Stimulated activated CD8-positive, alpha-beta memory T cell treated with anti-CD3 and anti-CD28 coated beads, Interleukin-15, amount 100 ng/mL, for 24 hours (primary cell): Measurements from ENCODE around the gene CACNA2D2.

ENCODE experiments used
- DNase-seq: peaks from one replicate; pipeline ENCODE4 v3.0.0-alpha.2; 2020; ENCODE audit warnings: low read depth

The CACNA2D2 gene

GRCh38 chr3:50427217-50427616 lies 76.2 kb downstream of the CACNA2D2 start:
- no peak for DNase-seq

- DNase-seq, result no peak
Observed at GRCh38 chr3:50425911-50426310, 77.5 kb downstream of the CACNA2D2 start.

GRCh38 chr3:50423543-50423942 lies 79.9 kb downstream of the CACNA2D2 start:
- no peak for DNase-seq

DNA sequence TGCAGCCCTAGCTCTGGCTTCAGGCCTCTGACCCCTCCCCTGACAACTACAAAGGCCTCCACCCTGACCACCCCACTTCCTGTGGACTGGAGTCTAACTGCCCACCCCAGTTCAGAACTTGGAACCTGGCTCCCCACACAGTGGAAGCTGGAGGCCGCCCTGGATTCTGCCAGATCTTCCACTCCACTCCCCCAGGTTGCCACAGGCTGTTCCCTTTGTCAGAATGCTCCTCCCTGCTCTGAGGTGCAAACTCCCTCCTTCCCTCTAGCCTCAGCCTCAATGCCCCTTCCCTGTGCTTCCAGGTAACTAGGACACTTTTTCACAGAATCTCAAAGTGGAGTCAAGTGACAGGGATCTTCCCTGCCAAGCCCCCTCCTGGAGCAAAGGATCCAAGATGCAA lies 81.3 kb downstream of the CACNA2D2 start:
- no peak for DNase-seq

DNA sequence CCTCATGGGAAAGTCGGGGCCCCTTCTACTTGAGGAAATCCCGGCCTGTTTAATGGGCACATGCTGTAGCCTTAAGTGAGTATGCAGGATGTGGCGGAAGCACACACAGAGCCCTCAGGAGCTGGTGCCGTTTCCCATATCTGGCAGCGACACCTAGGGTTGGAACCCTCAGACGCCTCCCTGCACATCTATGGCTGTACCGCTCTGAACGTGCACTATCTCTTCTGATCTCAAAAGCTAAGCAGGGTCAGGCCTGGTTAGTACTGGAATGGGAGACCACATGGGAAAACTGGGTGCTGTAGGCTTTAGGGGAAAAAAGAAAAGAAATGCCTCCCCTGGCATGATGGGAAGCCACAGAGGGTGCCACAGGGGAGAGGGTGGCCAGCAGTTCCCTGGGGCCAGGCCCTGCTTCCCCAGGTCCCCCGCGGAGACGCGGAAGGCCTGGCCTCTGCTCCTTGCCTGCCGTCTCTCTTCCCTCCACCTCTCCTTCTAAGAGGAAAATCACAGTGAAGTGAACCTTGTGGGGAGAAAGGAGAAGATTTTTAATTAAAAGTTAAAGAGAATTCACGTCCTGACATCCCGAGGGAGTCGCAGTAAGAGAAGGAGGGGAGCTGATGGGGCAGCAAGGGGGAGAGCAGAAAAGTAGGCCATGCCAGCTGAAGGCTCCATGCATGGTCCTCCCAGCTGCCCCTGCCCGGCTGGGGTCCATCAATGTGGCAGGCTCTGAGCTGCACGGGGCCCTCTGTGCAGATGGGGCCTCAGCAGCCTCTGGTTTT lies 83.7 kb downstream of the CACNA2D2 start:
- DNase-seq, result no peak

GRCh38 chr3:50418850-50419249 lies 84.6 kb downstream of the CACNA2D2 start:
- DNase-seq, result no peak

DNA sequence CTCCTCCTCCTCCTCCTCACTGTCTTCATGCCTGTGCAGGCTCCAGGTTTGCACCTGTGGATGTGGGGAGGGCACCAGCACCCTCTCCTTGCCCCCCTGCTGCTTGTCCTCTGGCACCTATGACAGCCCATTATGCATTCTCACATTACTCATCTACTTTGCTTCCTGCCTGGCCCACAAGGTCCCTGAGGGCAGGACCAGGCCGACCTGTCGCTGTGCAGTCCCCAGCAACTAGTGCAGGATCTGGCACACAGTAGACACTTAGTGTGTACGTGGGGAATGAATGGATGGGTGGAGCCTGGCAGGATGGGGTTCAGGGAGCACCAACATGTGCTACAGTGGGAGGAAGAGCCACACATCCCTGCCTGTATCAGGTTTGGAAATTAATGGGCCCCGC lies 85.8 kb downstream of the CACNA2D2 start:
- DNase-seq, result no peak

GRCh38 chr3:50416736-50417636 lies 86.4 kb downstream of the CACNA2D2 start:
- DNase-seq, result no peak

- no peak for DNase-seq
Observed at GRCh38 chr3:50415816-50416215, 87.6 kb downstream of the CACNA2D2 start.

DNA sequence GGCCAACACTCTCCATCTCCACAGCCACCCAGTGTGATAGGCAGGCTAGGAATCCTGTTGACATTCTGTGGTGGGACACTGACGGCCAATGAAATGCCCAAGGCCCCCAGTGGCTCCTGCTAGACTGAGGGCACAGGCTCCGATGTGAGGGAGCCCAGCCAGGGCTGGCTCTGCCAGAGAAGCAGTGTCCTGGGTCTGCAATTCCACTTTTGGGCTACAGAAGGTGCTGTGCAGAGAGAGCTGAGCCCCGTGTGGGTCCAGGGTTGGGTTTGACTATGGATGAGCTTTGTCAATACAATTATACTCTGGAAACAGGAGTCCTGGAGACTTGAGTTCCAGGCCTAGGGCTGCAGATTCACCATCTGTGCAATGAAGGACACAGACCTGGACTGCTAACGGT lies 88.4 kb downstream of the CACNA2D2 start:
- no peak for DNase-seq

- no peak for DNase-seq
Observed at GRCh38 chr3:50414616-50415015, 88.8 kb downstream of the CACNA2D2 start.

DNA sequence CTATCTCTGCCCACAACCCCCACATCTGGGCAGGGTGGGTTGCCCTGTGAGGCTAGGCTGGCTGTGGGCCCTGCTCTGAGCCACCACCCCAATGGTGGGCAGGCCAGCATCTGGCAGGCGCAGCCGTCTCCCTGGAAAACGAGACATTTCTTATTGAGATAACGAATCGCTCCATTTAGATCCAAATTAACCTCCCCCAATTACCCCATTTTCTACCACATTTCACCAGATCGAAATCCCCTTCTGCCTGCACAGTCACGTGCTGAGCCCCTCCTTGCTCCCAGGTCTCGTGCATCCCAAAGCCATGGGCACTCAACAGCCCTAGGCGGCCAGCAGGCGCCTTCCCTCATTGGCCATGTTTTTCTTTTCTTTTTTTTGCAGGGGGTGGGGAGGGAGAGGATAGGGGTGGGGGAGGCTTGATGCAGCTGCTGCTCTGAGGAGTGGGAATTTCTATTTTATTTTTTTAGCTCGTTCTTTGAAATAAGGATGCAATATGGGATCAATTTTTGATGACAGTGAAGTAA lies 91.1 kb downstream of the CACNA2D2 start:
- DNase-seq, result no peak

GRCh38 chr3:50411229-50411628 lies 92.2 kb downstream of the CACNA2D2 start:
- DNase-seq, result no peak

DNA sequence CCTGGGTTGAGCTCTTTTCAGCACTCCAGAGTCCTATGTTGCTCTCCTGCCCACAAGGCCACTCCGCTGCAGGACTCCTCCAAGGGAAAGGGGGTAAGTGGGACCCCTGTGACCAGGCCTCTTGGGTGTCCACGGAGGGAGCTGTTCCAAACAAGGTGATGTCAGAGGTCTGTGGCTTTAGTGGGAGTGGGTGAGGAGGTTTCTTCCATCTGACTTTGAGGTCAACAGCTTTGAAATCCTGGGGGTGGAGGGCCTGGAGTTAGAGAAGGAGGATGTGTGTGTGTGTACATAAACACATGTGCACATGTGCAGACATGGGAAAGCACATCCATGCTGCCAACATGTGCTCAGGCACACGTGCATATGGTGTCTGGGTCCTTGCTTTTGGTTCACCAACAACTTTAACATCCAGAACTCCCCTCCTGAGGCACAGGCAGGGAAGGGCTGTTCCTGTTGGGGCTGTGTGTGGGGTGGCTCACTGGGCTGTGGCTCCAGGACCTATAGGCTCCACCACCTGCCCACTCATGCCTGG lies 92.8 kb downstream of the CACNA2D2 start:
- DNase-seq, result no peak

- no peak for DNase-seq
Observed at GRCh38 chr3:50410185-50410584, 93.2 kb downstream of the CACNA2D2 start.

GRCh38 chr3:50408443-50408944 lies 94.9 kb downstream of the CACNA2D2 start:
- DNase-seq, result no peak

GRCh38 chr3:50406487-50406886 lies 96.9 kb downstream of the CACNA2D2 start:
- DNase-seq, result no peak

- no peak for DNase-seq
Observed at GRCh38 chr3:50405249-50405648, 98.2 kb downstream of the CACNA2D2 start.

- DNase-seq, result no peak
Observed at GRCh38 chr3:50401978-50402595, 101.3 kb downstream of the CACNA2D2 start.

DNA sequence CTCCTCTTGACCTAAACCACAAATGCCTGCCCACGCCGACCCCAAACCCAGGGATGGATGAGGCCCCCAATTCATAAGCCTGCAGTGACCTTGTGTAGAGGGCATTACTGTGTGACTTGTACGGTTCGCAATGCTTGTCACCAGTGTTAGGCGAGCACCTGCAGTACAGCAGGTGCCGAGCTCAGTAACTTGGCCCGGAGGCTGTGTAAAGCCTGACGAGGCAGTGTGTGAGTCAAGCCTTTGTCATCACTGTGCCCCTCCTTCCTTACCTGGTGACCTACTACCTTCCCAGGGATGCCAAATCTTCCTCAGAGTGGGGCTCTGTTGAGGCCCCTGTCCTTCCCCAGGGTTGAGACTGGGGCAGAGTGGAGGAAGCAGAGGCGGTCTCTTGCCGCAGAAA lies 106.9 kb downstream of the CACNA2D2 start:
- no peak for DNase-seq

DNA sequence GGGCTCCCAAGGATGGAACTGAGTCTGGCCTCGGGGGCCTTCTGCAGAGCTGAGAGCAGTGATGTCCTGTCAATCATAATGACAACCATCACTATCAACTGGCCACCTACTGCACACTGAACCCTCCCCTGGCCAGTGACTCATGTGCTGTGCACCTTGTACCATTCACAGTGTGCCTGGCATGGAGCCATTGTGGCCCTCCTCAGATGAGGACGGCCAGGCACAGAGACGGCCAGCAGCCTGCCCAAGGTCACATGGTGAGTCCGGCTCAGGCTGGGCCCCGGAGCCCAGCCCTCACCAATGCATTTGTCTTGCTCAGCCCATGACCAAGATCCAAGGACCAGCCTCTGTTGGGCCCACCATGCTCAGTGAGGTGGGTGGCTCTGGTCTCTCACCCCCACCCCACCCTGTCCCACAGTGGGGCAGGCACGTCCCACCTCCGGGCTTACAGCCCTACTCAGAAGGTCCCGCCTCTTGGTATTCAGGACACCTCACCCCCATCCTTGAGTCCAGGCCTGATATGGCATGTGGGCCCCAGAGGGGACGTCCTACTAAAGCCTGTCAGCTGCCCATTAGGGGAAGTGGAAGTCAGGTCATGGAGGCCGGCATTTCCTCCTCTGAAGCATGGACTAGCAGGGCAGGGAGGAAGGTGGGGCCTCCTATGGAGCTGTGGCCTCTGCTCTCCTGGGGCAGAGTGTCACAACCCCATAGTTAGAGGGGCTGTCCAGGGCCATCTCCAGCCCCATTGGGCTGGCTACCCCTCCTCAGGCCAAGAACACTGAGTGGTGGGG lies 108.2 kb downstream of the CACNA2D2 start:
- no peak for DNase-seq
